Sigmoid colon (tissue), 7 donors: ENCODE results near the gene PTCH1. TPM values are rescaled to one million over a fixed set of nuclear protein-coding genes. Genes with fewer than 3 reads are reported as not detected.
A peak's percentile ranks its signal among the peaks of the same experiment; 100 is the strongest.

Experiments used
- DNase-seq: peaks from one replicate; pipeline ENCODE4 v3.0.0-alpha.2; 2019
- H3K27ac ChIP-seq, 4 donors: fragments of 200-600 bp; sonication (generic); one replicate each; pipeline ENCODE4 v1.5.1; 2016 to 2019; ENCODE audit warnings: mild to moderate bottlenecking in 1 of 4
- H3K27me3 ChIP-seq, 3 donors: fragments of 200-600 bp; sonication (generic); one replicate each; pipeline ENCODE4 v1.5.1; 2019; ENCODE audit warnings: mild to moderate bottlenecking in 1 of 3
- H3K36me3 ChIP-seq, 4 donors: fragments of 200-600 bp; sonication (generic); one replicate each; pipeline ENCODE4 v1.5.1; 2016 to 2019
- H3K4me1 ChIP-seq, 4 donors: fragments of 200-600 bp; sonication (generic); one replicate each; pipeline ENCODE4 v1.5.1; 2017 to 2019
- H3K4me3 ChIP-seq, 4 donors: fragments of 200-600 bp; sonication (generic); one replicate each; pipeline ENCODE4 v1.5.1; 2017 to 2019; ENCODE audit warnings: mild to moderate bottlenecking in 2 of 4, moderate library complexity in 1 of 4
- H3K9me3 ChIP-seq, 4 donors: fragments of 200-600 bp in 3 of 4; sonication (generic) in 3 of 4; one replicate each; pipeline versions ENCODE4 v1.5.1 to v1.6.1; 2013 to 2019
- CTCF ChIP-seq, 4 experiments: fragments of 450-650 bp in 3 of 4; fragments of 200-600 bp in 1 of 4; IDR thresholded peaks; one replicate each; pipeline ENCODE4 v1.5.1; 2016 to 2019; ENCODE audit warnings: antibody characterized with exemption in 4 of 4, mild to moderate bottlenecking in 3 of 4, moderate library complexity in 2 of 4
- EP300 ChIP-seq, 4 donors: sonication (generic); formaldehyde crosslinking; IDR thresholded peaks; one replicate each; pipeline ENCODE4 v1.6.1; 2017; ENCODE audit warnings: antibody characterized with exemption in 4 of 4
- POLR2A ChIP-seq, 2 donors: fragments of 450-650 bp; IDR thresholded peaks; one replicate each; pipeline ENCODE4 v1.6.1; 2016; ENCODE audit warnings: antibody characterized with exemption in 2 of 2, mild to moderate bottlenecking in 2 of 2, moderate library complexity in 2 of 2
- POLR2AphosphoS5 ChIP-seq, 4 donors: sonication (generic); formaldehyde crosslinking; IDR thresholded peaks; one replicate each; pipeline ENCODE4 v1.6.1; 2017; ENCODE audit warnings: antibody characterized with exemption in 4 of 4
- WGBS, 2 donors: extraction: QIAGEN DNeasy Blood & Tissue Kit; methylation state at CpG; one replicate each; pipeline ENCODE4 v1.1.7; 2013; 5-methylcytosine and 5-hydroxymethylcytosine counted together
- intact Hi-C: fragments of 100-400 bp; cut with DNase I; formaldehyde crosslinking; loops from one replicate; pipeline ENCODE4 v1.15.1; 2023
- polyA plus RNA-seq, 3 donors: library from polyadenylated mRNA; stranded (reverse); fragments of 200-250 nt; gene quantifications; one replicate each; pipeline ENCODE4 v1.2.3, GENCODE V29; 2013
- total RNA-seq, 4 donors: library from RNA; depleted of rRNA; stranded (reverse); fragments of >200 nt; gene quantifications; one replicate each; pipeline ENCODE4 v1.1.0, GENCODE V29; 2016
- donor health status: healthy with polysubstance abuse.
- donor health status: Bipolar disorder and iron deficiency.
- donor health status: healthy.

The PTCH1 gene
- total RNA-seq (10 to 100 TPM in 1 of 4 donors, 1 to 10 TPM in 3; 7.1 to 10.7 (median 8.7) TPM), polyA plus RNA-seq (1 to 10 TPM; 2.3 to 7.2 (median 7.0) TPM)

- peak; percentile 79 for DNase-seq
- intact Hi-C loops: loop anchor here (2.0 kb wide), 1 partner anchor 256 kb away; no protein-coding TSS in a partner anchor
Measured at GRCh38 chr9:95516734-95517558, at the start of gene PTCH1. TSS of gene PTCH1 (minus strand) at chr9:95516971.

DNA sequence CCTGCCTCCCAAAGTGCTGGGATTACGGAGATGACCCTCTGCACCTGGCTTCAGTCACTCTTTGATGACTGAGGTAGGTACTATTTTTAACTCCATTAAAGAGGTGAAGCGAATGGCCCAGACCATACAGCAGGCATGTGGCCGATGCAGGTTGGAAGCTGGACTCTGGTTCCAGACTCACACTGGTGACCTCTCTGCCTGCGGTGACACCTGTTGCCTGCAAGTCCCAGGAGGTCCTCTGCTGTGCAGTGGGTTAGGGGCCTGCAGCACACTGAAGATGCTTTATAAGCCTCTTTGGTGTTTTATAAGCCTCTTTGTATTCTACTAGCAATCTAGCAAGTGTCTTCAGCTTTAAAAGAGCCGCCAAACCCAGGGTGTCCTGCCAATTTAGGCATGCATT, 49.2 kb upstream of the PTCH1 start:
- 95 to 97% methylated on average over 5 of the region's 5 CpGs for WGBS, 2 donors
- TF ChIP-seq POLR2AphosphoS5 (IDR thresholded peaks at IDR 0.05) (no peak), CTCF (IDR thresholded peaks at IDR 0.05) (no peak), POLR2A (IDR thresholded peaks at IDR 0.05) (no peak), EP300 (IDR thresholded peaks at IDR 0.05) (no peak)

More at GRCh38 chr9:95516734-95517558, at the start of gene PTCH1:
- Histone ChIP-seq H3K27ac (peak within 1 kb of the TSS; percentile 52 to 78 (median 68)), H3K4me3 (peak within 1 kb of the TSS; percentile 37 to 60 (median 53)), H3K27me3 (peaks cover 0 to 6% (median 0%) of the 10 kb centered on the region in 3 donors), H3K4me1 (peaks cover 0 to 20% (median 12%) of the 10 kb centered on the region in 4 donors), H3K36me3 (no peaks in the 10 kb centered on the region), H3K9me3 (no peaks in the 10 kb centered on the region)
- peak in 1 of 4 donors; percentile 8 for TF ChIP-seq POLR2AphosphoS5 (IDR thresholded peaks at IDR 0.05)
- no peak for TF ChIP-seq POLR2A (IDR thresholded peaks at IDR 0.05)
- TF ChIP-seq EP300 (IDR thresholded peaks at IDR 0.05): no peak
- WGBS, 2 donors: 2 to 5% methylated on average over 64 of the region's 64 CpGs

GRCh38 chr9:95561913-95562312, 45.1 kb upstream of the PTCH1 start:
- no peaks in the 10 kb centered on the region for H3K4me1 ChIP-seq
- TF ChIP-seq EP300 (IDR thresholded peaks at IDR 0.05) (no peak), POLR2AphosphoS5 (IDR thresholded peaks at IDR 0.05) (no peak), POLR2A (IDR thresholded peaks at IDR 0.05) (no peak), CTCF (IDR thresholded peaks at IDR 0.05) (no peak)
- H3K36me3 ChIP-seq: no peaks in the 10 kb centered on the region
- H3K9me3 ChIP-seq: no peaks in the 10 kb centered on the region
- no peaks in the 10 kb centered on the region for H3K27me3 ChIP-seq
- no peak for DNase-seq
- WGBS, 2 donors: 51 to 72% methylated on average over 12 of the region's 12 CpGs
- H3K27ac ChIP-seq: no peak overlapping the region
- no peak overlapping the region for H3K4me3 ChIP-seq
- intact Hi-C loops: no loop called here

More for the DNA sequence above, 49.2 kb upstream of the PTCH1 start:
- H3K4me3 ChIP-seq: no peak overlapping the region
- no peaks in the 10 kb centered on the region for H3K27me3 ChIP-seq
- H3K9me3 ChIP-seq: no peaks in the 10 kb centered on the region
- no peak overlapping the region for H3K27ac ChIP-seq
- intact Hi-C loops: no loop called here
- no peaks in the 10 kb centered on the region for H3K4me1 ChIP-seq
- no peaks in the 10 kb centered on the region for H3K36me3 ChIP-seq
- DNase-seq: no peak

DNA sequence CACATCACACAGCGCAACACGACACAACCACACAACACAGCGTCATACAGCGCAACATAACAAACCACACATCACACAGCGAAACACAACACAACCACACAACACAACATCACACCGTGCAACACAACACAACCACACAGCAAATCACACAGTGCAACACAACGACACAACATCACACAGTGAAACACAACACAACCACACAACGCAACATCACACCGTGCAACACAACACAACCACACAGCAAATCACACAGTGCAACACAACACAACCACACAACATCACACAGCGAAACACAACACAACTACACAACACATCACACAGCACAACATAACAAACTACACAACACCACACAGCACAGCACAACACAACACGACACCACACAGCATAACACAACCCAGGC, 40.4 kb upstream of the PTCH1 start:
- 92 to 97% methylated on average over 11 of the region's 11 CpGs for WGBS, 2 donors
- no peaks in the 10 kb centered on the region for H3K4me1 ChIP-seq
- no peaks in the 10 kb centered on the region for H3K9me3 ChIP-seq
- no peak overlapping the region for H3K27ac ChIP-seq
- TF ChIP-seq CTCF (IDR thresholded peaks at IDR 0.05): no peak
- no peak for TF ChIP-seq POLR2A (IDR thresholded peaks at IDR 0.05)
- no peak for TF ChIP-seq EP300 (IDR thresholded peaks at IDR 0.05)
- TF ChIP-seq POLR2AphosphoS5 (IDR thresholded peaks at IDR 0.05): no peak
- H3K36me3 ChIP-seq: no peaks in the 10 kb centered on the region
- intact Hi-C loops: no loop called here
- peaks cover 0 to 30% (median 0%) of the 10 kb centered on the region in 3 donors for H3K27me3 ChIP-seq
- no peak overlapping the region for H3K4me3 ChIP-seq
- DNase-seq: no peak

GRCh38 chr9:95556521-95556920, 39.8 kb upstream of the PTCH1 start:
- Histone ChIP-seq H3K27me3 (peaks cover 0 to 30% (median 0%) of the 10 kb centered on the region in 3 donors), H3K4me3 (no peak overlapping the region), H3K9me3 (no peaks in the 10 kb centered on the region), H3K27ac (no peak overlapping the region), H3K36me3 (no peaks in the 10 kb centered on the region), H3K4me1 (no peaks in the 10 kb centered on the region)
- DNase-seq: no peak
- intact Hi-C loops: no loop called here
- 80 to 92% methylated on average over 10 of the region's 10 CpGs for WGBS, 2 donors
- TF ChIP-seq POLR2A (IDR thresholded peaks at IDR 0.05) (no peak), POLR2AphosphoS5 (IDR thresholded peaks at IDR 0.05) (no peak), EP300 (IDR thresholded peaks at IDR 0.05) (no peak), CTCF (IDR thresholded peaks at IDR 0.05) (no peak)
